ENCODE results near the gene HDDC2. TPM values are rescaled to one million over a fixed set of nuclear protein-coding genes. Genes with fewer than 3 reads are reported as not detected.

HDDC2 gene
- total RNA-seq, 2 experiments from 2014 or later, result 75.1 to 119 TPM

GRCh38 chr6:125269328-125269985, 32.3 kb downstream of the HDDC2 start:
- no peak for TF ChIP-seq EZH2phosphoT487 (IDR thresholded peaks at IDR 0.05; ENCODE audit: borderline replicate concordance, low read depth, low read length)
- TF ChIP-seq, protein P1, sequence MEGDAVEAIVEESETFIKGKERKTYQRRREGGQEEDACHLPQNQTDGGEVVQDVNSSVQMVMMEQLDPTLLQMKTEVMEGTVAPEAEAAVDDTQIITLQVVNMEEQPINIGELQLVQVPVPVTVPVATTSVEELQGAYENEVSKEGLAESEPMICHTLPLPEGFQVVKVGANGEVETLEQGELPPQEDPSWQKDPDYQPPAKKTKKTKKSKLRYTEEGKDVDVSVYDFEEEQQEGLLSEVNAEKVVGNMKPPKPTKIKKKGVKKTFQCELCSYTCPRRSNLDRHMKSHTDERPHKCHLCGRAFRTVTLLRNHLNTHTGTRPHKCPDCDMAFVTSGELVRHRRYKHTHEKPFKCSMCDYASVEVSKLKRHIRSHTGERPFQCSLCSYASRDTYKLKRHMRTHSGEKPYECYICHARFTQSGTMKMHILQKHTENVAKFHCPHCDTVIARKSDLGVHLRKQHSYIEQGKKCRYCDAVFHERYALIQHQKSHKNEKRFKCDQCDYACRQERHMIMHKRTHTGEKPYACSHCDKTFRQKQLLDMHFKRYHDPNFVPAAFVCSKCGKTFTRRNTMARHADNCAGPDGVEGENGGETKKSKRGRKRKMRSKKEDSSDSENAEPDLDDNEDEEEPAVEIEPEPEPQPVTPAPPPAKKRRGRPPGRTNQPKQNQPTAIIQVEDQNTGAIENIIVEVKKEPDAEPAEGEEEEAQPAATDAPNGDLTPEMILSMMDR (conservative IDR thresholded peaks at IDR 0.05; ENCODE audit: low read length), result no peak
- intact Hi-C loops (cut with micrococcal nuclease; ENCODE audit: unreplicated experiment), result no loop called here
- Histone ChIP-seq H3K9me2 (ENCODE audit: insufficient read depth, low read length) (no peaks in the 10 kb centered on the region), H4K20me1 (ENCODE audit: insufficient read depth, low read length) (no peaks in the 10 kb centered on the region), H3K4me2 (ENCODE audit: low read length) (no peak overlapping the region), H3K79me2 (ENCODE audit: insufficient read depth, low read depth, low read length) (no peaks in the 10 kb centered on the region), H2AFZ (ENCODE audit: low read length) (no peak overlapping the region), H3K36me3 (ENCODE audit: insufficient read depth, low read length) (peaks cover 25% of the 10 kb centered on the region), H3K9me3 (ENCODE audit: low read length) (no peaks in the 10 kb centered on the region), H3K4me3 (ENCODE audit: low read depth, low read length, poor library complexity, severe bottlenecking) (no peak overlapping the region), H3K27ac (ENCODE audit: low read depth, low read length, poor library complexity, severe bottlenecking) (no peak overlapping the region), H3K4me1 (ENCODE audit: insufficient read depth, low read length, poor library complexity, severe bottlenecking) (no peaks in the 10 kb centered on the region)
- BruUV-seq (replicated peaks), result no TSS peak
- DNase-seq (ENCODE audit: low spot score), result no peak
- CTCF ChIA-PET (ENCODE audit: unreplicated experiment), result no interaction called here
- POLR2A ChIA-PET, result no interaction called here

GRCh38 chr6:125268765-125269164, 33.0 kb downstream of the HDDC2 start:
- no TSS peak for BruUV-seq (replicated peaks)

More at GRCh38 chr6:125268765-125269164, 33.0 kb downstream of the HDDC2 start:
- Histone ChIP-seq H3K9me2 (ENCODE audit: insufficient read depth, low read length) (no peaks in the 10 kb centered on the region), H3K4me3 (ENCODE audit: low read depth, low read length, poor library complexity, severe bottlenecking) (no peak overlapping the region), H2AFZ (ENCODE audit: low read length) (no peak overlapping the region), H3K4me1 (ENCODE audit: insufficient read depth, low read length, poor library complexity, severe bottlenecking) (no peaks in the 10 kb centered on the region), H3K9me3 (ENCODE audit: low read length) (no peaks in the 10 kb centered on the region), H3K79me2 (ENCODE audit: insufficient read depth, low read depth, low read length) (no peaks in the 10 kb centered on the region), H4K20me1 (ENCODE audit: insufficient read depth, low read length) (no peaks in the 10 kb centered on the region), H3K4me2 (ENCODE audit: low read length) (no peak overlapping the region), H3K27ac (ENCODE audit: low read depth, low read length, poor library complexity, severe bottlenecking) (no peak overlapping the region), H3K36me3 (ENCODE audit: insufficient read depth, low read length) (peaks cover 19% of the 10 kb centered on the region)
- ChIA-PET POLR2A (no interaction called here), CTCF (ENCODE audit: unreplicated experiment) (no interaction called here)
- intact Hi-C loops (cut with micrococcal nuclease; ENCODE audit: unreplicated experiment), result no loop called here
- TF ChIP-seq, protein P1 (conservative IDR thresholded peaks at IDR 0.05; ENCODE audit: low read length), result no peak
- no peak for TF ChIP-seq EZH2phosphoT487 (IDR thresholded peaks at IDR 0.05; ENCODE audit: borderline replicate concordance, low read depth, low read length)
- DNase-seq (ENCODE audit: low spot score), result no peak
